Suprapubic skin (tissue), 4 donors: ENCODE measurements around the gene OSBPL9.

ENCODE experiments used
- POLR2A ChIP-seq, 2 donors: fragments of 450-650 bp; IDR thresholded peaks; one replicate each; pipeline ENCODE4 v1.6.1; 2017; ENCODE audit warnings: antibody characterized with exemption in 2 of 2, mild to moderate bottlenecking in 2 of 2, moderate library complexity in 2 of 2
- POLR2AphosphoS5 ChIP-seq, 3 donors: sonication (generic); formaldehyde crosslinking; IDR thresholded peaks; one replicate each; pipeline ENCODE4 v1.6.1; 2017; ENCODE audit warnings: antibody characterized with exemption in 3 of 3
- TF ChIP-seq, protein P1 (sequence below), 2 donors: fragments of 200-600 bp in 1 of 2; fragments of 450-650 bp in 1 of 2; sonication (generic) in 1 of 2; IDR thresholded peaks; one replicate each; pipeline ENCODE4 v1.5.1; 2016 to 2019; ENCODE audit warnings: antibody characterized with exemption in 2 of 2, mild to moderate bottlenecking in 1 of 2, moderate library complexity in 1 of 2

DNA sequence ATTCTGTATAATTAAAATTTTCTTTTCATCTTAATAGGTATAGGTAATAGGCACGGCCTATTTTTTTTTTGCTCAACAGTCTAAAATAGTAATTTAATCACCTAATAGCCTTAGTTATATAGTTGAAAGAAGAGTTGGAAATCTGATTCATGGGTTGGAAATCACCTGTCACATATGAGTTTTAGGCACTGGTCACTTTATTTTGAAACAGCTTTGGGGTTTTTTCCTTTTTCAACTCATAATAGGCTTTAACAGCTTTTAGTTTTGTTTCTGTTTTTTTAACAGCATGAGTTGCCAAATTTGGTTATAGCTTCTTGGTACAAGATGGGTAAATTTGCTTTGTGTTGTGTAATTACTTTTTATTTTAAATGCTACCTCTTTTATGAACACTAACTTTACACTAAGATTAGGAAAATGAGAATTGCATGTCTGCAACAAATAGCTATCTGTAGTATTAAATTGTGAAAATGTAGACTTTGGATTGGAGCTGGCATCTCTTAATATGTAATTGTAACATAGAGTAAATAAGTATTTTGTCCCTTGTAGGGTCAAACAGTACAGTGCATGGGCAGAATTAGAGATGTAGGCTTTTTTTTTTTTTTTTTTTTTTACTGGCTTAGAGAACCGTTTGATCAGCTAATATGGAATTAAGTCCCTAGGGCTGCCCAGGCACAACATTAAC lies 109.8 kb downstream of the OSBPL9 start:
- TF ChIP-seq POLR2A (IDR thresholded peaks at IDR 0.05) (no peak), POLR2AphosphoS5 (IDR thresholded peaks at IDR 0.05) (no peak)
- TF ChIP-seq, protein P1, sequence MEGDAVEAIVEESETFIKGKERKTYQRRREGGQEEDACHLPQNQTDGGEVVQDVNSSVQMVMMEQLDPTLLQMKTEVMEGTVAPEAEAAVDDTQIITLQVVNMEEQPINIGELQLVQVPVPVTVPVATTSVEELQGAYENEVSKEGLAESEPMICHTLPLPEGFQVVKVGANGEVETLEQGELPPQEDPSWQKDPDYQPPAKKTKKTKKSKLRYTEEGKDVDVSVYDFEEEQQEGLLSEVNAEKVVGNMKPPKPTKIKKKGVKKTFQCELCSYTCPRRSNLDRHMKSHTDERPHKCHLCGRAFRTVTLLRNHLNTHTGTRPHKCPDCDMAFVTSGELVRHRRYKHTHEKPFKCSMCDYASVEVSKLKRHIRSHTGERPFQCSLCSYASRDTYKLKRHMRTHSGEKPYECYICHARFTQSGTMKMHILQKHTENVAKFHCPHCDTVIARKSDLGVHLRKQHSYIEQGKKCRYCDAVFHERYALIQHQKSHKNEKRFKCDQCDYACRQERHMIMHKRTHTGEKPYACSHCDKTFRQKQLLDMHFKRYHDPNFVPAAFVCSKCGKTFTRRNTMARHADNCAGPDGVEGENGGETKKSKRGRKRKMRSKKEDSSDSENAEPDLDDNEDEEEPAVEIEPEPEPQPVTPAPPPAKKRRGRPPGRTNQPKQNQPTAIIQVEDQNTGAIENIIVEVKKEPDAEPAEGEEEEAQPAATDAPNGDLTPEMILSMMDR (IDR thresholded peaks at IDR 0.05) = no peak
